HG02759 (cell line): Measurements from ENCODE around the gene TCF7L2.

Experiments used
- ATAC-seq: cut with Tn5 transposase; IDR thresholded peaks from one replicate; pipeline ENCODE4 v1.9.1; 2021; ENCODE audit warnings: mild to moderate bottlenecking, moderate library complexity; ENCODE audit not compliant: unreplicated experiment

Gene TCF7L2

GRCh38 chr10:112963835-112964234 lies 13.8 kb downstream of the TCF7L2 start:
- no peak for ATAC-seq

DNA sequence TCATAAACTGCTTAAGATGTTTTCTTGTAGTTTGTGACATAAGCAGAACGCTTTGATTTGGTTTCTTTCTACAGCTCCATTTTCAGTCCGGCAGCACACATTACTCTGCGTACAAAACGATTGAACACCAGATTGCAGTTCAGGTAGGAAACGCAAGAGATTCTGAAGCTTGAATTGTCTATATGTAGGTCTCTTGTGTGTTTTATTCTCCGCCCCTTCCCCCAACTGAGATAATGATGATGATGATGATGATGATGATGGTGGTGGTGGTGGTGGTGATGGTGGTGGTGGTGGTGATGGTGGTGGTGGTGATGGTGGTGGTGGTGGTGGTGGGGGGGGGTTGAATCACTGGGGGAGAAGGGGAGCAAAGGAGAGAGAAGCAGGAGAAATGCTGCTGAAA lies 14.4 kb downstream of the TCF7L2 start:
- no peak for ATAC-seq

DNA sequence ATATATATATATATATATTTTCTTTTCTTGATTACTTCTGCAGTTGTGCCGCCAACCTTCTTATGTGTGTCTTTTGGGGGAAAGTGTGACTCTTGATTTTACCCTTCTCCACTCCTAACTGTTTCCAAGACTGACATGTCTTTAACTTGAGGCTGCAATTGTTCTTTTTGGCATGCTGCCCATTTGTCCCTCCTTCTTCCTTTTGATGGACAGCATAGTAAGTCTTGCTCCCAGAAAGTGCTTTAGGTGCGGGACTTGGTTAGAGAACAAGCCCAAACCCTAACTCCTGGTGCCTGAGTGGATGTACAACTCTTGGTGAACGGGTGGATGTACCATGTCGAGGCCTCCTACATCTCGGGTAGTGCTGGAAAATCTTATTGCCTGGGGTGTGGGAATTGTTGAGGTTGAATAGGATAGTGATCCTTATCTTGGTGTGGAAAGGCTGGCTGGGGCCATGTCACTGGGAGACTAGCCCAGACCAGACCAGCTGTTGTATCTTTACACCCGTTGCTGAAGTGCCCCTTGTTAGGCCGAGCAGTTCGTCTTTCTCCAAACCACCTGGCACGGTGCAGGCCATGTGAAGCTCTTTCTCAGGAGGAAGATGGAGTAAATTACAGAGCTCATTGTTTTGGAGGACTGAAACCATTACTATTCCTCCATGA lies 16.3 kb downstream of the TCF7L2 start:
- no peak for ATAC-seq

DNA sequence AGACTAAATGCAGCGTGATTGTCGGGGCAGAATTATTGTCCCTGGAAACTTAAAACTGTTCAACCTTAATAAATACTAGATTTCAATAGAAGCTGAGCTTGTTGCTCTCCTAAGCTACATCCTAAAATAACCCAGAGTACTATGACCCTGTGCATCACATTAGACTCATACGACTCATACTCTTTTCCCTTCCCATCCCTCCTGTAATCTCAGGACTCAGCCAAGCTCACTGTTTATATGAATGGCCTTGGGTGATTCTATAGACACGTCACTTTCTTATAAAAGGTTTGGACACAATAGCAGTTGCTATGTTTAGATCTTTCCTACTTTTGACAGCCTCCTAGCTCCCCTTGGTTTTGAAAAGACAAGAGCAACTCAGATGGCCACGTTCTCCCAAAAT lies 17.2 kb downstream of the TCF7L2 start:
- no peak for ATAC-seq

GRCh38 chr10:112969131-112969530 lies 19.1 kb downstream of the TCF7L2 start:
- ATAC-seq = no peak

GRCh38 chr10:112969542-112969941 lies 19.5 kb downstream of the TCF7L2 start:
- ATAC-seq = no peak

DNA sequence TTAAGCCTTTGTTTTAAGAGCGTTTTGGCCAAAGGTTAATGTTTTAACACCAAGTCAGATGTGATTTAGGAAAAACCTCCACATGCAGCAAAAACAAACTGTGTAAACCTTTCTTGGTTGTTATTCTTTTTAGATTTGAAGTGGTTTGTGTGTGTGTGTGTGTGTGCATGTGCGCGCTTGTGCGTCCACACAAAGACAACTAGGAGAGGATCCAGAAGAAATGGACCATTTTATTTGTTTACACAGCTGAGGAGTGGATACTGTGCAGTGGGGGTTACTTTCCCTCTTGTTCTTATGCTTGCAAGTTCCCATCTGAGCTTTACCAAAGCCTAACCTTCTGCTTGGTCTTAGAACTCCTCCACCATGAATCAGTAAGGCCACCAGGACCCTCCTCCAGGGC lies 20.0 kb downstream of the TCF7L2 start:
- no peak for ATAC-seq

GRCh38 chr10:112972606-112973005 lies 22.6 kb downstream of the TCF7L2 start:
- no peak for ATAC-seq

GRCh38 chr10:112973046-112973445 lies 23.0 kb downstream of the TCF7L2 start:
- no peak for ATAC-seq

DNA sequence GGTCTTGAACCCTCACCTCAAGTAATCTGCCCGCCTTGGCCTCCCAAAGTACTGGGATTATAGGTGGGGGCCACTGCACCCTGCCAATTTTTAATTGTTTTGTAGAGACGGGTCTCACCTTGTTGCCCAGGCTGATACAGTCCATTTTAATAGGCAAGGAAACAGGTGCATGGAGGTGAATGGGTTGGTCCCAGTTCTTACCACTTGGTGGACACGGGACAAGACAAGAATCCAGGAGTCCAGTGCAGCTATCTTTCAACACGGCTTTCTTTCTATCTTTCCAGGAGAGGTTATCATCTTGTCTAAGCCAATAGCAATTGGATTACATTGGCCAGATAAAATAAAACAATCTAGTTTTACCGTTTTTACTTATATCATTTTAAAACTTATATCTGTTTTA lies 23.8 kb downstream of the TCF7L2 start:
- no peak for ATAC-seq

GRCh38 chr10:112977426-112977898 lies 27.4 kb downstream of the TCF7L2 start:
- ATAC-seq = no peak

GRCh38 chr10:112979927-112980326 lies 29.9 kb downstream of the TCF7L2 start:
- no peak for ATAC-seq

- ATAC-seq = no peak
Measured at GRCh38 chr10:112980937-112981336, 30.9 kb downstream of the TCF7L2 start.

DNA sequence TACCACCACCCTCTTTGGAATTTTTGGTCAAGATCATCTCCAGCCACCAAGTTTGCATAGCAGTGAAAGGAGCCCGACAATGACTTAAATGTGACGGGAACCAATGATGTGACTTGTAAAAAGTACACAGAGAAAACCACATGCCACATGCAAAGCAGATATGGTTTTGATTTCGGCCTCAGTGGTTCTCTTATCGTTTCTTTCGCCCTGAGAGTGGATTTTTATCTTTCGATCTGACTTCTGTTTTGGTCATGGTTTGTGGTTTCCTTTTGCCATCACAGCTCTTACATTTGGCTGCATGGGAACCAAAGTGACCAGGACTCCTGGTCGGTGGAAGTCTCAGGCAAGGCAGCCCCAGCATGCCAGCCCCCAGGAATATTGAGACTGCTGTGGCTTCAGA lies 31.5 kb downstream of the TCF7L2 start:
- ATAC-seq = peak; percentile 98

DNA sequence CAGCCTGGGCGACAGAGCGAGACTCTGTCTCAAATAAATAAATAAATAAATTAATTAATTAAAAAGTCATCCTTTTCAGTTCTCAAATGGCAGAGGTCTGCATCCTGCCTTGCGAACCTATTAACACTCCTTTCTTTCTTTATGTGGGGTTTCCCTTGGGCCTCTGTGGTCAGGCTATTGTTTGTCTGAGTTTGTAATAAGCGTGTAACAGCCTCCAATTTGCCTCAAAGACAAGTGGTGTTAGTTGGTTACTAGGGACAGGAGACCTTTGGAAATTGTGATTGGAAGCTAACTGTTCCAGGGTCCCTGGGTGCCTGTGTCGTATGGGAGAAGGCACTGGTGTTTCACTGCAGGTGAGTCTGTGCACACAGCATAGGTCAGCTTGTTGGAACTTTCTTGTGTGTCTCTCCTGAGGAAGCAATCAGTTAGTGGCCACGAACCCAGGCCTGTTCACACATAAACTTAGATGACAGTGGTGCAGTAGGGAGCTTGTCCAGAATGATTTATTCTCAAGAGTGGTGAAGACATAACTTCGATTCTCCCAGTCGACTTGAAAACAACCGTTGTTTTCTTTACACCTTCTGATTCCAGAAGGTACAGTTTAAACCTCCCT lies 33.5 kb downstream of the TCF7L2 start:
- ATAC-seq = no peak

- no peak for ATAC-seq
Measured at GRCh38 chr10:112984756-112985155, 34.7 kb downstream of the TCF7L2 start.

DNA sequence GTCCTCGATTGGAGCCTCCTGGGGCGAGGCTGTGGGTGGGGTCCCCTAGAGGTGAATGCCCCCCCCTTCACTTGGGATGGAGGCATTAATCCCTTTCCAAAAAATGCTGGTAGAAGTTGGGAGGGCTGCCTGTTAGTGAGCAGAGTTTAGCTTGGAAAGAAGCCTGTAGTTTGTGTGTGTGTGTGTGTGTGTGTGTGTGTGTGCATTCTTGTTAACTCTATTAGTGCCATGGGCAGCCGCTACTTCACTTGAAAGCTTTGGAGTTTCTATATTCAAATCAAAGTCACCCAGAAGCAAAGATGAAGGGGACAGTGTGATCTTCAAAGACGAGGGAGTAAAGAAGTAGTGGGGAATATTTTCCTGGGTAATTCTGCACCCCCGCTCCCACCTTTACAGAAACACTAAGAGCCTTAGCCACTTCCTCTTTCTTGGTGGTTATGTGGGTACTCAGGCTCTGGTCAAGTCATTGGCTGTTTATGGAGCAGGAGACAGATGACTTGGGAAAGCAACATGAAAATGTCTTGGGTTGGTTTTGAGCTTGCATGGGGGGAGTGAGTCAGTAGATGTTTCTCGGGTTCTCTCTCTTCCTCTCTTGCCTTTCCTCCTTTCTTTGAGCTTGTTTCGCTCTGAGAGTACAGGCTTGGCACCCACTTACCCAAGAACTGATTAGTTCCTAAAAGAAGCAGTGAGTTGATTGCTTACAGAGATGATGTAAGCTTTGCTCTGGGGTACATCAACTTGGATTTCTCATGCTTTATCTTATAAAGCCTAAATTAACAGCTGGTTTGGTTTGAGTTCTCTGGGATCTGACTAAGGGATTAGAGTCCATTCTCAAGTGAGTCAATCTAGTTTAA lies 35.9 kb downstream of the TCF7L2 start:
- ATAC-seq = no peak

DNA sequence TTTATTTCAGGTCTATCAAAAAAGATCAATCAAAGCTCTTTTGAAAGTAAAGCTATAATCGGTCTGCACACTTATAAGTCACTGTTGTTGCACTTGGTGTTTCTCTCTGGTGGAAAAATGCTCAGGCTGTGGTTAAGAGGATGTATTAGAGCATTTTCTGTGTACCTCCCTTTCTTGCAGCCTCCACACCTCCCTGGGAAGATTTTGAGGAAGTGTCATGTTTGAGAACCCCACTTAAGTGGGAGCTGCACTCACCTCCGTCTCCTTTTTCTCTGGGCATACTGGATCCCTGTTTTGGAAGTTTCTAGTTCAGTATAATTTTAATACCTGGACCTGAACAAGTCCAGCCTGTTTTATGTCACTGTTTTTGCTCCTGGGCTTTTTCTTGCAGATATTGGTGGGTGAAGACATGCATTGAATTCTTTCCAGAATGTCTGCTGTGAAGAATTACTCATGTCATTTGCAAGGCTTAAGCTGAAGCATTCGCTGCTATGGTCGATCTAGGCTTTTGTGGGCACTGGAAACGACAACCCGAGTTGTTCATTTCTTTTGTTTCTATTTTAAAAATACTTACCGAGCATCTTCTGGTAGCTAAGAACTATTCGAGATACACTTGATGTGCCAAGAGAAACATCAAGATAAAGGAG lies 36.6 kb downstream of the TCF7L2 start:
- ATAC-seq = no peak

- no peak for ATAC-seq
Measured at GRCh38 chr10:112988839-112989406, 38.9 kb downstream of the TCF7L2 start.

DNA sequence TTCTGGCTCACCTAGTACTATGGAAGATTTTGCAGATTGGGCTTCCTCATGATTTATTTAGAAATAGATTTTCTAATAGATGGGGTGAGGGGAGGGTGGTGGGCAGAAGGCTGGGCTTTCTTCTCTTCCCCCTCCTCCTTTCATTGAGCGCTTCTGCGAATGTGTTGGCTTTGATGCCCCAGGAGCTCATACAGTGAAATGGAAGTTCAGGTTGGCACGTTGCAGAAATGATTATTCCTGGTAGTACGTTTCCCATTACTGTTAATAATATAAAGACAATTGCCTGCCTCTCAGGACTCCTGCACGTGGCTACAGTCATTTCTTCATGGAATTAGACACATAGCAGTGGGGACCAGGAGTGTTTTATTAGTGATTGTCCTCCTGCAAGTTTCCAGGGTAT lies 39.8 kb downstream of the TCF7L2 start:
- no peak for ATAC-seq

DNA sequence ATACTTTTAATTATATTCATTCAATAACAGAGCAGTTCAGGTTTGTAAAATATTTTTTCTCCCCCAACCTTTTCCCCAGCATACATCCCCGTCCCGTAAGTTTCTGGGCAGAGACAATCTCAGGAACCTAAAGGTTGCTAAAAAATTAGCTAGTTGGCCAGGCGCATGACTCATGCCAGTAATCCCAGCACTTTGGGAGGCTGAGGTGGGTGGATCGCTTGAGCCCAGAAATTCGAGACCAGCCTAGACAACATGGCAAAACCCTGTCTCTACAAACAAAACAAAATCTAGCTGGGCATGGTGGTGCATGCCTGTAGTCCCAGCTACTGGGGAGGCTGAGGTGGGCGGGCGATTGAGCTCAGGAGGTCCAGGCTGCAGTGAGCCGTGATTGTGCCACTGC lies 40.2 kb downstream of the TCF7L2 start:
- no peak for ATAC-seq
